Right lobe of liver (tissue), 6 donors: ENCODE data around the gene SSC5D. TPM values are rescaled to one million over a fixed set of nuclear protein-coding genes. Genes with fewer than 3 reads are reported as not detected.
A peak's percentile ranks its signal among the peaks of the same experiment; 100 is the strongest.

ENCODE experiments used
- ATAC-seq, 4 donors: fragments of 200-7000 bp; cut with Tn5 transposase; one replicate each; pipeline ENCODE4 v1.9.1; 2020; ENCODE audit warnings: mild to moderate bottlenecking in 4 of 4, moderate library complexity in 4 of 4
- DNase-seq, 3 donors: peaks; one replicate each; pipeline ENCODE4 v3.0.0-alpha.2; 2020
- H3K27ac ChIP-seq, 3 donors: fragments of 200-600 bp; one replicate each; pipeline ENCODE4 v1.8.0; 2022
- H3K27me3 ChIP-seq, 2 donors: fragments of 200-600 bp; one replicate each; pipeline ENCODE4 v1.8.0; 2022
- H3K36me3 ChIP-seq, 4 donors: fragments of 200-600 bp; sonication (generic) in 1 of 4; one replicate each; pipeline versions ENCODE4 v1.5.1 to v1.8.0; 2017 to 2022; ENCODE audit warnings: control low read depth in 1 of 4
- H3K4me1 ChIP-seq, 4 donors: fragments of 200-600 bp; sonication (generic) in 1 of 4; one replicate each; pipeline versions ENCODE4 v1.5.1 to v1.8.0; 2017 to 2022; ENCODE audit warnings: control low read depth in 1 of 4
- H3K4me3 ChIP-seq, 3 donors: fragments of 200-600 bp; one replicate each; pipeline ENCODE4 v1.8.0; 2022
- H3K9me3 ChIP-seq, 4 donors: fragments of 200-600 bp; sonication (generic) in 1 of 4; one replicate each; pipeline versions ENCODE4 v1.5.1 to v1.8.0; 2017 to 2022; ENCODE audit warnings: control low read depth in 1 of 4
- POLR2A ChIP-seq: fragments of 450-650 bp; IDR thresholded peaks from one replicate; pipeline ENCODE4 v1.6.1; 2017; ENCODE audit warnings: antibody characterized with exemption, mild to moderate bottlenecking
- WGBS: methylation state at CpG from one replicate; pipeline ENCODE4 v1.1.6; 2018; ENCODE audit warnings: low coverage, low lambda C conversion rate; ENCODE audit not compliant: insufficient coverage; ENCODE audit errors: missing lambda C conversion rate; 5-methylcytosine and 5-hydroxymethylcytosine counted together
- intact Hi-C, 2 donors: fragments of 100-400 bp; cut with DNase I; formaldehyde crosslinking; loops; one replicate each; pipeline versions ENCODE4 v1.11.2 to v1.14.1; 2022
- total RNA-seq, 6 experiments: library from RNA; depleted of rRNA in 2 of 6; stranded (reverse); fragments of >200 nt in 2 of 6; fragmentation: NEBNext Ultra II Directional in 3 of 6; extraction: Animal tissue kit (Norgen Biotek cat#: 25700) in 3 of 6; gene quantifications; one replicate each; pipeline versions ENCODE4 v1.1.0 to v1.2.4, GENCODE V29; 2016 to 2023
- TF ChIP-seq, protein P1 (sequence below), 4 donors: fragments of 200-600 bp in 3 of 4; fragments of 450-650 bp in 1 of 4; IDR thresholded peaks; one replicate each; pipeline versions ENCODE4 v1.5.1 to v1.8.0; 2016 to 2022; ENCODE audit warnings: antibody characterized with exemption in 4 of 4, mild to moderate bottlenecking in 2 of 4
- donor health status: DM: no; HTN: yes; CAD: no.
- donor health status: DM: no; HTN: no; CAD: no.
- donor health status: DM: no; HTN: no; CAD: no.
- donor health status: DM: no; HTN: yes; CAD: no.
- donor health status: DM: no; HTN: yes; CAD: no.

The SSC5D gene
- total RNA-seq, 6 experiments from 2014 or later, result 0.35 to 1.6 (median 1.2) TPM

- Histone ChIP-seq H3K4me3 (no peak overlapping the region), H3K27ac (no peak overlapping the region), H3K4me1 (peaks cover 0 to 5% (median 0%) of the 10 kb centered on the region in 4 donors), H3K9me3 (no peaks in the 10 kb centered on the region), H3K36me3 (no peaks in the 10 kb centered on the region), H3K27me3 (peaks cover 0 to 6% of the 10 kb centered on the region in 2 donors)
- no peak for DNase-seq
- peak in 2 of 4 donors; percentile 40 to 43 for ATAC-seq
- no peak for TF ChIP-seq POLR2A
- TF ChIP-seq, protein P1, sequence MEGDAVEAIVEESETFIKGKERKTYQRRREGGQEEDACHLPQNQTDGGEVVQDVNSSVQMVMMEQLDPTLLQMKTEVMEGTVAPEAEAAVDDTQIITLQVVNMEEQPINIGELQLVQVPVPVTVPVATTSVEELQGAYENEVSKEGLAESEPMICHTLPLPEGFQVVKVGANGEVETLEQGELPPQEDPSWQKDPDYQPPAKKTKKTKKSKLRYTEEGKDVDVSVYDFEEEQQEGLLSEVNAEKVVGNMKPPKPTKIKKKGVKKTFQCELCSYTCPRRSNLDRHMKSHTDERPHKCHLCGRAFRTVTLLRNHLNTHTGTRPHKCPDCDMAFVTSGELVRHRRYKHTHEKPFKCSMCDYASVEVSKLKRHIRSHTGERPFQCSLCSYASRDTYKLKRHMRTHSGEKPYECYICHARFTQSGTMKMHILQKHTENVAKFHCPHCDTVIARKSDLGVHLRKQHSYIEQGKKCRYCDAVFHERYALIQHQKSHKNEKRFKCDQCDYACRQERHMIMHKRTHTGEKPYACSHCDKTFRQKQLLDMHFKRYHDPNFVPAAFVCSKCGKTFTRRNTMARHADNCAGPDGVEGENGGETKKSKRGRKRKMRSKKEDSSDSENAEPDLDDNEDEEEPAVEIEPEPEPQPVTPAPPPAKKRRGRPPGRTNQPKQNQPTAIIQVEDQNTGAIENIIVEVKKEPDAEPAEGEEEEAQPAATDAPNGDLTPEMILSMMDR (IDR thresholded peaks at IDR 0.05), result no peak
- WGBS, result 46% methylated on average over 11 of the region's 13 CpGs
- intact Hi-C loops, result no loop called here
Observed at GRCh38 chr19:55553217-55554182, 65.3 kb downstream of the SSC5D start.

DNA sequence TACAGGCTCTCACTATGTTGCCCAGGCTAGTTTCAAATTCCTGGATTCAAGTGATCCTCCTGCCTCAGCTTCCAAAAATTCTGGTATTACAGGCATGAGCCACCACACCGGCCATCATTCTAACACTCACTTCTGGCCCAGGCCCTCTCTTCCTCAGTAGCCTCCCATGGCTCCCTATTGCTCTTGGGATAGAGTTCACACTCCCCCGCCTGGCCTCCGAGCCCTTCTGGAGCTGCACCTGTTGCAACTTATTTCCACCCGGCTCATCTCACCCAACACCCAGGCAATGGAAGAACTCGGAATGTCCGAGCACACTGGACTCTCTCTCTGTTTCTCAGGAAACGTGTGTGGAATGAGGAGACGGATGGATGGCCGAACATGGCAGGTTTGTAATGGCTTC is 66.1 kb downstream of the SSC5D start:
- 81% methylated on average over 7 of the region's 9 CpGs for WGBS
- Histone ChIP-seq H3K27ac (no peak overlapping the region), H3K4me1 (peaks cover 0 to 5% (median 0%) of the 10 kb centered on the region in 4 donors), H3K9me3 (no peaks in the 10 kb centered on the region), H3K27me3 (peaks cover 0 to 6% of the 10 kb centered on the region in 2 donors), H3K4me3 (no peak overlapping the region), H3K36me3 (no peaks in the 10 kb centered on the region)
- intact Hi-C loops, result no loop called here
- TF ChIP-seq, protein P1 (IDR thresholded peaks at IDR 0.05), result no peak
- no peak for TF ChIP-seq POLR2A
- ATAC-seq, result no peak
- DNase-seq, result no peak

GRCh38 chr19:55554741-55555152 is 66.5 kb downstream of the SSC5D start:
- H3K4me3 ChIP-seq, result no peak overlapping the region
- peaks cover 0 to 5% (median 0%) of the 10 kb centered on the region in 4 donors for H3K4me1 ChIP-seq
- H3K27ac ChIP-seq, result no peak overlapping the region
- TF ChIP-seq POLR2A, result no peak
- TF ChIP-seq, protein P1 (IDR thresholded peaks at IDR 0.05), result no peak
- intact Hi-C loops, result no loop called here
- ATAC-seq (no peak), DNase-seq (no peak)
- H3K9me3 ChIP-seq, result no peaks in the 10 kb centered on the region
- H3K36me3 ChIP-seq, result no peaks in the 10 kb centered on the region
- WGBS, result 80% methylated on average over 1 of the region's 8 CpGs
- peaks cover 0 to 6% of the 10 kb centered on the region in 2 donors for H3K27me3 ChIP-seq

- no peaks in the 10 kb centered on the region for H3K36me3 ChIP-seq
- ATAC-seq (no peak), DNase-seq (no peak)
- no peak overlapping the region for H3K4me3 ChIP-seq
- 60% methylated on average over 1 of the region's 9 CpGs for WGBS
- H3K27ac ChIP-seq, result no peak overlapping the region
- TF ChIP-seq, protein P1 (IDR thresholded peaks at IDR 0.05), result no peak
- TF ChIP-seq POLR2A, result no peak
- intact Hi-C loops, result no loop called here
- no peaks in the 10 kb centered on the region for H3K4me1 ChIP-seq
- H3K27me3 ChIP-seq, result no peaks in the 10 kb centered on the region
- H3K9me3 ChIP-seq, result no peaks in the 10 kb centered on the region
Observed at GRCh38 chr19:55559684-55560083, 71.4 kb downstream of the SSC5D start.
